Stimulated activated CD8-positive, alpha-beta memory T cell treated with anti-CD3 and anti-CD28 coated beads, Interleukin-7, amount 100 ng/mL, for 4 hours (primary cell): ENCODE measurements around the gene PLGRKT.
"Not testable (repeated sequence)": the region's sequence is repeated elsewhere in the genome, so short reads cannot be mapped to it uniquely, and the experiment has no call there.

Source experiments
- DNase-seq, 2 donors: peaks; one replicate each; pipeline ENCODE4 v3.0.0-alpha.2; 2020; ENCODE audit warnings: low read depth in 2 of 2

PLGRKT gene

GRCh38 chr9:5452286-5452609 lies 14.5 kb upstream of the PLGRKT start:
- DNase-seq: no peak

GRCh38 chr9:5450359-5451091 lies 12.8 kb upstream of the PLGRKT start, which contains the start of gene CD274:
Gene CD274, plus strand, starts transcription at chr9:5450542. Its CDS starts 5,572 bp downstream, at chr9:5456114.
- DNase-seq: peak; percentile 69 to 79

- DNase-seq: no peak
Measured at GRCh38 chr9:5449521-5450358, 12.0 kb upstream of the PLGRKT start.

- no peak for DNase-seq
Measured at GRCh38 chr9:5448461-5449435, 11.0 kb upstream of the PLGRKT start.

- no peak for DNase-seq
Measured at GRCh38 chr9:5448016-5448415, 10.3 kb upstream of the PLGRKT start.

GRCh38 chr9:5447337-5447736 lies 9.6 kb upstream of the PLGRKT start:
- DNase-seq: no peak

- DNase-seq: no peak
Measured at GRCh38 chr9:5446451-5447236, 8.9 kb upstream of the PLGRKT start.

GRCh38 chr9:5445886-5446285 lies 8.2 kb upstream of the PLGRKT start:
- DNase-seq: no peak

GRCh38 chr9:5445096-5445495 lies 7.4 kb upstream of the PLGRKT start:
- not testable (repeated sequence) for DNase-seq

GRCh38 chr9:5443850-5444249 lies 6.1 kb upstream of the PLGRKT start:
- no peak for DNase-seq

GRCh38 chr9:5442400-5443011 lies 4.8 kb upstream of the PLGRKT start:
- DNase-seq: no peak

- DNase-seq: no peak
Measured at GRCh38 chr9:5441043-5441442, 3.3 kb upstream of the PLGRKT start.

GRCh38 chr9:5440426-5440825 lies 2.7 kb upstream of the PLGRKT start:
- no peak for DNase-seq

GRCh38 chr9:5438301-5439162 lies 807 bp upstream of the PLGRKT start:
- DNase-seq: peak in 1 of 2 donors; percentile 44

- DNase-seq: no peak
Measured at GRCh38 chr9:5436441-5436840, 1.3 kb downstream of the PLGRKT start.

- no peak for DNase-seq
Measured at GRCh38 chr9:5435912-5436311, 1.8 kb downstream of the PLGRKT start.

GRCh38 chr9:5433841-5434810 lies 3.6 kb downstream of the PLGRKT start:
- not testable (repeated sequence) for DNase-seq

GRCh38 chr9:5433328-5433727 lies 4.4 kb downstream of the PLGRKT start:
- DNase-seq: not testable (repeated sequence)
